Upper lobe of left lung (tissue), 4 donors: ENCODE data around the gene RASA3.

Experiments
- EP300 ChIP-seq, 4 donors: sonication (generic); formaldehyde crosslinking; IDR thresholded peaks; one replicate each; pipeline ENCODE4 v1.5.1; 2017; ENCODE audit warnings: antibody characterized with exemption in 4 of 4, control low read depth in 2 of 4
- POLR2A ChIP-seq, 4 donors: fragments of 450-650 bp; IDR thresholded peaks; one replicate each; pipeline ENCODE4 v1.5.1; 2016 to 2017; ENCODE audit warnings: antibody characterized with exemption in 4 of 4, mild to moderate bottlenecking in 2 of 4
- POLR2AphosphoS5 ChIP-seq, 2 donors: sonication (generic); formaldehyde crosslinking; IDR thresholded peaks; one replicate each; pipeline ENCODE4 v1.5.1; 2017; ENCODE audit warnings: antibody characterized with exemption in 2 of 2
- TF ChIP-seq, protein P1 (sequence below), 6 experiments: fragments of 450-650 bp in 4 of 6; fragments of 200-600 bp in 2 of 6; sonication (generic) in 2 of 6; IDR thresholded peaks; one replicate each; pipeline ENCODE4 v1.5.1; 2016 to 2019; ENCODE audit warnings: antibody characterized with exemption in 6 of 6

DNA sequence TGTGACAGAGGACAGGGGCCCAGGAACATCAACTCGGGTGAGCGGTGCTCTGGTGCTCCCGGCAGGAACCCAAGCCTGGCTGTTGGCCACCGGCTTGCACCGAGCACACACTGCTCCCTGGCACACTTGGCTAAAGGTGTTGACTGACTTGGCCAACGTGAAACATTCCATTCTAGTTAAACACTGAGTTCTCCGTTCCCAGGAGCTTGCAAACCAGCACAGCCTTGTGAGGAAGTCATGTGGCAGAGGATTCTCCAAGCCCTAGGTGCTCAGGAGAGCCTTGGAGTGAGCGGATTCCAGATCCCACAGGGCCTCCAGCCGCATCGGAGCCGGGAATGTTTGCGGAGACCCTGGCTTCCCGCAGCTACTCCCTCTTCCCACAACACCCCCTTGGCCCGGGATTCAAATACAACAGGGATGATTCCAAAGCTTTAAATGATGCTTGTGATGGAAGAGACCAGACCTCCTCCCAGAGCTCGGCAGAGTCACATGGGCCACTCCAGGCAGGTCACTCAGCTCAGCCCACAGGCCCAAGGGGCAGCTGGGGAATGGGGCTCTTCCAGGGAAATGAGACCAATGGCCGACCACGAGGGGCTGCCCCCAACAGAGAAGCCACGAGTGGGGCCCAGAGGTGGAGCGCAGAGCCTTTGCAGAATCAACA lies 161.5 kb downstream of the RASA3 start:
- TF ChIP-seq, protein P1, sequence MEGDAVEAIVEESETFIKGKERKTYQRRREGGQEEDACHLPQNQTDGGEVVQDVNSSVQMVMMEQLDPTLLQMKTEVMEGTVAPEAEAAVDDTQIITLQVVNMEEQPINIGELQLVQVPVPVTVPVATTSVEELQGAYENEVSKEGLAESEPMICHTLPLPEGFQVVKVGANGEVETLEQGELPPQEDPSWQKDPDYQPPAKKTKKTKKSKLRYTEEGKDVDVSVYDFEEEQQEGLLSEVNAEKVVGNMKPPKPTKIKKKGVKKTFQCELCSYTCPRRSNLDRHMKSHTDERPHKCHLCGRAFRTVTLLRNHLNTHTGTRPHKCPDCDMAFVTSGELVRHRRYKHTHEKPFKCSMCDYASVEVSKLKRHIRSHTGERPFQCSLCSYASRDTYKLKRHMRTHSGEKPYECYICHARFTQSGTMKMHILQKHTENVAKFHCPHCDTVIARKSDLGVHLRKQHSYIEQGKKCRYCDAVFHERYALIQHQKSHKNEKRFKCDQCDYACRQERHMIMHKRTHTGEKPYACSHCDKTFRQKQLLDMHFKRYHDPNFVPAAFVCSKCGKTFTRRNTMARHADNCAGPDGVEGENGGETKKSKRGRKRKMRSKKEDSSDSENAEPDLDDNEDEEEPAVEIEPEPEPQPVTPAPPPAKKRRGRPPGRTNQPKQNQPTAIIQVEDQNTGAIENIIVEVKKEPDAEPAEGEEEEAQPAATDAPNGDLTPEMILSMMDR (IDR thresholded peaks at IDR 0.05), result no peak
- TF ChIP-seq POLR2A (IDR thresholded peaks at IDR 0.05) (peak in 1 of 4 donors; percentile 34), POLR2AphosphoS5 (IDR thresholded peaks at IDR 0.05) (peak; percentile 36 to 44), EP300 (IDR thresholded peaks at IDR 0.05) (peak in 1 of 4 donors; percentile 69)
